HG02970 (cell line): ENCODE measurements around the gene GRIA4.
"Not testable (repeated sequence)": the region's sequence is repeated elsewhere in the genome, so short reads cannot be mapped to it uniquely, and the experiment has no call there.

Experiments
- ATAC-seq: cut with Tn5 transposase; IDR thresholded peaks from one replicate; pipeline ENCODE4 v1.9.1; 2021; ENCODE audit warnings: mild to moderate bottlenecking, moderate library complexity, moderate number of reproducible peaks; ENCODE audit not compliant: unreplicated experiment, low FRiP score

The GRIA4 gene

GRCh38 chr11:105781807-105782206 lies 171.9 kb downstream of the GRIA4 start:
- ATAC-seq, result no peak

- no peak for ATAC-seq
These were observed 173.3 kb downstream of the GRIA4 start for GRCh38 chr11:105783216-105783615.

- ATAC-seq, result not testable (repeated sequence)
These were observed 176.0 kb downstream of the GRIA4 start for GRCh38 chr11:105785850-105786249.

- ATAC-seq, result no peak
These were observed 176.9 kb downstream of the GRIA4 start for GRCh38 chr11:105786741-105787140.

- ATAC-seq, result no peak
These were observed 179.9 kb downstream of the GRIA4 start for GRCh38 chr11:105789579-105790420.

GRCh38 chr11:105790840-105791239 lies 181.0 kb downstream of the GRIA4 start:
- ATAC-seq, result no peak

- no peak for ATAC-seq
These were observed 183.2 kb downstream of the GRIA4 start for GRCh38 chr11:105793092-105793491.

- no peak for ATAC-seq
These were observed 189.4 kb downstream of the GRIA4 start for GRCh38 chr11:105799263-105799662.

- no peak for ATAC-seq
These were observed 190.0 kb downstream of the GRIA4 start for GRCh38 chr11:105799728-105800462.

GRCh38 chr11:105802390-105802789 lies 192.5 kb downstream of the GRIA4 start:
- ATAC-seq, result no peak

GRCh38 chr11:105811242-105811641 lies 201.4 kb downstream of the GRIA4 start:
- ATAC-seq, result no peak

GRCh38 chr11:105821372-105821771 lies 211.5 kb downstream of the GRIA4 start:
- ATAC-seq, result no peak

GRCh38 chr11:105821781-105822180 lies 211.9 kb downstream of the GRIA4 start:
- ATAC-seq, result no peak

- ATAC-seq, result no peak
These were observed 213.7 kb downstream of the GRIA4 start for GRCh38 chr11:105823495-105824033.

- ATAC-seq, result no peak
These were observed 214.7 kb downstream of the GRIA4 start for GRCh38 chr11:105824457-105825013.

GRCh38 chr11:105825141-105825540 lies 215.3 kb downstream of the GRIA4 start:
- no peak for ATAC-seq

- no peak for ATAC-seq
These were observed 218.0 kb downstream of the GRIA4 start for GRCh38 chr11:105827906-105828305.

GRCh38 chr11:105829084-105829483 lies 219.2 kb downstream of the GRIA4 start:
- peak; percentile 91 for ATAC-seq

- no peak for ATAC-seq
These were observed 224.6 kb downstream of the GRIA4 start for GRCh38 chr11:105834461-105834860.

- no peak for ATAC-seq
These were observed 229.0 kb downstream of the GRIA4 start for GRCh38 chr11:105838668-105839384.
